Posterior cingulate gyrus (tissue), 11 donors: Measurements from ENCODE around the gene DIS3L2.

Source experiments
- DNase-seq, 10 donors: peaks; one replicate each; pipeline versions ENCODE4 v3.0.0 to v3.0.0-alpha.2; 2020 to 2021; ENCODE audit warnings: mixed read lengths in 3 of 10
- intact Hi-C: fragments of 100-400 bp; cut with DNase I; formaldehyde crosslinking; loops from one replicate; pipeline ENCODE4 v1.15.1; 2023

Gene DIS3L2

DNA sequence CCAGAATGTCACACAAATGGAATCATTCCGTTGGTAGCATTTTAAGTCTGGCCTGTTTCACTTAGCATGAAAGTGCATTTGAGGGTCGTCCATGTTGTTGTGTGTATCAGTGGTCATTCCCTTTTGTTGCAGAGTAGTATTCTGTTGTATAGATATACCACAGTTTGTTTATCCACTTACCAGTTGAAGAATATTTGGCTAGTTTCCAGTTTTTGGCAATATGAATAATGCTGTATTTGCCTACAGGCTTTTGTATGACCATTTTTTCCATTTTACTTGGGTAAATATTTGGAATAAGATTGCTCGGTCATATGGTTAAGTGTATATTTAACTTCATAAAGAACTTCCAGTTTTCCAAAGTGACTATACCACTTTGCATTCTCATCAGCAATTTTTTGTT is 317.0 kb downstream of the DIS3L2 start:
- intact Hi-C loops: no loop called here
- no peak for DNase-seq

DNA sequence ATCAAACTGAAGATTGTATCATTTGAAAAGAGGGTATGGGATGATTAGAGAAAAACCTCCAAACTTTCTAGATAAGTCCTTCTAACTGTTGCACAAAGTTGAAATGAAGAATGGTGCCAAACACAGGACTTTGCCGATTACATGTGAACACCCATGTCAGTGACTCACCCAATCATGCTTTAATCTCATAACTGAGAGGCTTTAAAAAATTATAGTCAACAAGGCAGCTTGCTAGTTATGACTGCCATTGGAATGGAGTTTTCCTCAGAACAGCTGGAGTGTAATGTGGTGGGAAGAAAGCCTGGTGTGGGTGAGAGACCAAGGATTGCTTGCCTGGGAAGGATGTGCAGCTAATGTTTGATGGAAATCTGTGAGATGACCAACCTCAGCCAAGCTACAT is 318.8 kb downstream of the DIS3L2 start:
- no peak for DNase-seq
- intact Hi-C loops: no loop called here

DNA sequence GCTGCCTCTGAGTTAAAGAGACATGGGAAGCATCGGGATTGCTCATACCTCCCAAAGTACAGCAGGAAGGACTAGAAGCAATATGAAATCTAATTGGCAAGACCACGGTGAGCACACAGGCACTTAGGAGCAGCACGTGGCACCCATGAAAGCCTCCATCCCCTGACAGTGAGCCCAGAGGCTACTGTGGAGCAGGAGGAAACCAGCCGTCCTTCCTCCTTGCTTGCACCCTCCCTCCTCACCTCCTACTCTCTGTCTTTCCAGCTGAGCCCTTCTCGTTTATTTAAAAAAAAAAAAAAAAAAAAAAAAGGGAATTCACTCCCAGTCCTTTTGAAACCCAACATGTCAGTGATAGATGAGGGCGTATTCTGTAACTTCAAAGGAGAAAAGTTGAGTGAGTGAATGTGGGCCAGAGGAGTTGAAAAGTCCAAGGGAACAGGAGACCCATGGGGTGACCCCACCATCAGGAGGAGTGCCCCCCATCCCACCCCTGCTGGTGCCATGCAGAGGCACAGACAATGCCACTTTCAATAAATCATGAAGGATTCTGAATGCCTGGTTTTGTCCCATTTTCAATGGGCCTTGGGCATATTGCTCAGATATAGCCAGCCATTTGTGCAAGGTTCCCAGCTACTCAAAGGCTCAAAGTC is 320.5 kb downstream of the DIS3L2 start:
- no peak for DNase-seq
- intact Hi-C loops: no loop called here

DNA sequence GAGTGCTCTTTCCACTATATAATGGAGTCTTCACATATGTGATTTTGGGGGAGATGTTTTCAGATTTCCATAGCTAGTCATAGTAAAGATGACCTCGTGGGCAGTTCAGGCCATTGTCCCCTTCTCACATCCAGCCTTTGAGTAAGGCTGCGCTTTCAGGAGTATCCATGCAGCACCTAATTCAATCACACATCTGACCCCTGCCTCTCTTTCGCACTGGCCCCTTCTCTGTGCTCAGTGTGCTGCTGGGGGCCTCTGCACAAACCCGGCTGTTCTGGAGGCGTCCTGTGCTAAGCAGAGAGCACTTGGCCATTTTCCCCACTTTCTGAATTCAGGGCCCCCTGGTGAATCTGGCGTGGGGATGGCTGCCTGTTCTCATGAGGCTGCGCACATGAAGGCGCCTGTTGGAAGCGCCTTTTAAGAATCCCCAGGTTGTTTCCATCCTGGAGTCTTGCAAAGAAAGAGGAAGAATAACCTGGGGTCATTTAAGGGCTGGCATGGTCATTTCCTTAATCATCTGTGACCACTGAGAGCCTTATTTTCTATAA is 321.1 kb downstream of the DIS3L2 start:
- intact Hi-C loops: no loop called here
- no peak for DNase-seq

DNA sequence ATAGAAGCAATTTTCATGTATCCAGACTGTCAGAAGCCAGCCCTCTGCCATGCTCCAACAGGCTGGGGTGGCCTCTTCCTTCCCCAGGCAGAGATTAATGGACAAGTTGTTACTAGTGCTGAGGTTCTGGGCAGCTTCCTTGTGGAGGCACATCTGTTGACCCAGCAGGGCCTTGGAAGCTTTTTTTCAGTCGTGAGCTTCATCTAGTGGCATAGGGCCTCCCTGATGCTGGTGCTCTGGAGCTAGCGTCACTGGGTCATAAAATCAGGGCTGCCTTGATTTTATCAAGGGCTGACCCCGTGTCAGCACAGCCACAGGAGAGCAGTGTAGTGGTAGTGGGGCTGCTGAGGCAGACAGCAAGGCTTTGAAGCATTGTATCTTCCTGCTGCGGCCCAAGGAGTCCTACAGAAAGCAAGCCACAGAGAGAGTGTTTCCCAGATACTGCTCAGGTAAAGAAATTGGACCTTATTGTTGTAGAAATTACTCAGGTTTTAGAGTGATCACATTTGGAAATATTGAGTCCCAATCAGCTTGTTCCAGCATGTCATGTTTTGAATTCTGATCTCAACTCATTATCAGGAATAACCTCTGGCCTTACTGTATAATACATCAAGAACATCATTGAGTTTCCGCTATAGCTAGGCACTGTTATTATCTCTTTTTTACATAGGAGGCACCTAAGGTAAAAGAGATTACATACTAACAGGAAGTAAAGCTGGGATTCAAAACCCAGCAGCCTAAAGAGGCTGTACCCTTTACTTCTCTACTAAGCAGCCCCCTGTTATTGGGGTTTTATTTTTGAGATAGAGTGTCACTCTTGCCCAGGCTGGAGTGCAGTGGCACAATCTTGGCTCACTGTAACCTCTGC is 324.7 kb downstream of the DIS3L2 start:
- intact Hi-C loops: no loop called here

DNA sequence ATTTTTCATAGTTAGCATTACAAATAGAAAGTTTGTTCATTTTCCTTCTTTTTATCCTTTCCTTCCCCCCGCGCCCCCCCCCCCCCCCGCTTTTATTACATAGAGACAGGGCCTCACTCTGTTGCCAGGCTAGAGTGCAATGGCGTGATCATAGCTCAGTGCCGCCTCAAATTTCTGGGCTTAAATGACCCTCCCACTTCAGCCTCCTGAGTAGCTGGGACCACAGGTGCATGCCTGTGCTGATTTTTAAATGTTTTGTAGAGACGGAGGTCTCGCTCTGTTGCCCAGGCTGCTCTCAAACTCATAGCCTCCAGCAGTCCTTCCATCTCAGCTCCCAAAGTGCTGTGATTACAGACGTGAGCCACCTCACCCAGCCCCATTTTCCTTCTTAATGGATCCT is 325.8 kb downstream of the DIS3L2 start:
- no peak for DNase-seq
- intact Hi-C loops: no loop called here

More for the DNA sequence above, 324.7 kb downstream of the DIS3L2 start:
- DNase-seq: no peak

DNA sequence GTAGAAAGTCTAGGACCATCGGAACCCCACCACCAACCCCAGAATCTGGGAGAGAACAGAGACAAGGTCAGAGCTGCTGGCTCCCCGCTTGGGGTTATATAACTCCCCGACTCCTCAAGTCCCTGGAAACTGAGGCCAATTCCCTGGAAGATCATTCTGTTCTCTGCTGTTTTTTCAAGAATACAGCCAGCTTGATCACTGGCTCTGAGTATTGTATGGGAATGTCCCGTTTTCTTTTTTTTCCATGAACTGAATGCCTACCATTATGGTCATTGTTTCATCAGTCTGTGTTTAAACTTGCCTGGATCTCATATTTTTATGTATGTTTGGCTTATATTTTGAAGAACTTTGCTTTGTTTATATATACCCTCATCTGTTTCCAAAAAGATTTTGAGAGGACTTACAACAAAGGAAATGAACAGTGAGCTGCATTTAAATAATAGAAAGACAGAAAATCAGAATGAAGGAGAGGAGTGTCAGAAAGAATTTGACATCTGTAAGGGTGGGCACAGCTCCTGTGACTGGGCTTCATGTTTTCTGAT is 327.0 kb downstream of the DIS3L2 start:
- intact Hi-C loops: no loop called here
- DNase-seq: peak in 1 of 10 donors; percentile 4

DNA sequence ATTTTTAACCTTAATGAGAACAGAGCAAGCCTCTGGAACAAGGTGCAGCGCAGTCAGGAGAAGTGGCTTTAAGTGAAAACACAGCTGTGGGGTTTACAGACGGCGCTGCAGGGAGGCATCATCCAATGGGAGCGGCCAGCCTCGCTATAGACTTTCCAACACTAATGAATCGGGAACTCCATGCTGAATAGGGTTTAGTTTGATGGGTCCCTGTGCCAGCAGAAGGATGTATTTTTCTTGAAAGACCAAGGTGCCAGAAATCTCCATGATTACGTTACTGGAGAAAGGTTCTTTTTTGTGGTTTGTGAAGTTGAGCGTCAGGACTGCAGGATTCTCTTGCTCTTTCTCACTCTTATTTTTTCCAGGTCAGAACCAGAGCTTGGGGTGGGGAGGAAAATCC is 329.2 kb downstream of the DIS3L2 start:
- intact Hi-C loops: no loop called here
- peak in 1 of 10 donors; percentile 0 for DNase-seq

DNA sequence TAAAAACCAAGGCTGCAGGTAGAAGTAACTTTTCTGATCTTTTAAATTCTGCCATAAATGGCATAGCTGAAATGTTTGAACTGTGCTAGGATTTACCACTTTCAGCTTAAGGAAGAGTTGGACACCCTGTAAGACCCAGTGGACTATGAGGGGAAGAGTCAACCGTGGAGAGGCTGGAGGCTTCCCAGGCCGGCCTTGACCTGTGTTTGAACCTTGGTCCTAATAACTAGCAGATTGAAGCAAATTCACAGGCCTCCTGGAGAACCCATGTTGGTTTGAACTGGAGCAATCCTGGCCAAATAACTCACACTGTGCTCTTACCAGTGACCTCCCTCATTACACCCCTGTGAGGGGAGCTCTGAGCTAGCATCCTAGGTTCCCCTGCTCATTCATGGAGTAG is 329.8 kb downstream of the DIS3L2 start:
- DNase-seq: peak in 1 of 10 donors; percentile 1
- intact Hi-C loops: no loop called here

DNA sequence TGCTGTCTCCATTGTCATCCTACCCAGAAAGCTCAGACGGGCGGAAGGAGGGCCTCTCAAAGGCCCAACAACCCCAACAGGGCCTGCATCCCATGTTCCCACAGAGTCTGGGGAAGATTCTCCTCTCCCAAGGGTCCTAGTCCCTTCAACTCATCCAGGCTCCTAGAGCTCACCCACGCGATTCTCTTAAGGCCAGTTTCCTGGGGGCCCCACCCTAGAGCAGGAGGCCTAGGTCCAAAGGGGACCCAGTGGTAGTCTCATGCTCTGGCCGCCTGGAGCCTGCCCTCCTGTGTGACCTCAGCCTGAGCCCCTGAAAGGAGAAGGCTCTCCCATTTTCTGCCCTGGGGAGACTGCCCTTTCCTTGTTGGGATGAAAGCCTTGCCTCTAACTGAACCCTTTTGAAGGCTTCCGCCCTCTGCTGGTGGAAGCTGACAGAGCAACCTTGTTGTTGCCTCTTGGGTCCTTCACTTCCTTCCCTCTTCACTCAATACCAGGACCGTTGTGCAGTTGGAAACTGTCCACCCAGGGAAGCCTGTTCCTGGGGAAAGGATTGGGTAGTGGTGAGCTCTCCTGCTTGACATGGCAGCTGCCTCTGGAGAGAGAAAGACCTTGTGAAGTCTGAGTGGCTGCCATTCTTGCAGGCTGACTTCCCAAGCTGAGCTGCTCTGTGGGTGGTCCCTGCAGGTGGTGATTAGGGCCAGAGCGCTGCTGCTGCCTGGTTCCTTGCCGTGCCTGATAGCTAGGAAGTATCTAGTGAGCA is 331.1 kb downstream of the DIS3L2 start:
- DNase-seq: peak in 5 of 10 donors; percentile 13 to 89 (median 40)

DNA sequence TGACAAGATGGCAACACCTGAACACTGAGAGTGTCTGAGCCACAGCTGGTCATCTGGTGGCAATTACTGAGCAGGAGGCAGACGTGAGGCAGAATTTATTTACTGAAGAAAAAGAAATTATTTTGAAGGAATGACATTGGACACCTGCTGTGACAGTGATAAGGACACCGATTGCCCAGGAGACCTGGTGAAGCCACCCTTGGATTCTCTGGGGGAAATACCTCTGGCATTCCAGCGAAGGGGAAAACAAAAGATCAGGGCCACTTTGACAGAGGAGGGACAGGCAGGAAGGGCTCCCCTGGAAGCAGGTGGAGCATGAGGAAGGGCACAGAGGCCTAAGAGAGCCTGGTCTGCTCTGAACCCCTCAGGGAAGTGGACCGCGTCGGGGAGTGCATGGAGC is 331.7 kb downstream of the DIS3L2 start:
- DNase-seq: no peak
- intact Hi-C loops: no loop called here

More for the DNA sequence above, 331.1 kb downstream of the DIS3L2 start:
- intact Hi-C loops: no loop called here

DNA sequence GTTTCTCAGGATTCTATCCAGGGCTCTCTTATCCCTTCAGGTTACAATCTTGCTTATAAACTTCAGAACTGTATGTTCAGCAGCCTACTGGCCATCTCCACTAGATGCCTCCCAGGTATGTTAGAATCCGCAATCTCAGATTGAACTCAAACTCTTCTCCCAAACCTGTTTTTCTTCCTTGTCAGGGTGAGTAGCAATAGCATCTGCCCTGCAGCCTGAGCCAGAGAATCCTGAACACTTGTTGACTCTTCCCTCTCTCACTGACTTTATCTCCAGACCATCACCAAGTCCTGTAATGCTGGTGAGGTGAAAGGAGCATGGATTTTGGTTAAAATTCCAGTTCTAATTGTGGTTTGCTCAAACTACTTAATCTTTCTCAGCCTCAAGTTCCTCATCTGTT is 334.5 kb downstream of the DIS3L2 start:
- intact Hi-C loops: no loop called here
- DNase-seq: no peak

DNA sequence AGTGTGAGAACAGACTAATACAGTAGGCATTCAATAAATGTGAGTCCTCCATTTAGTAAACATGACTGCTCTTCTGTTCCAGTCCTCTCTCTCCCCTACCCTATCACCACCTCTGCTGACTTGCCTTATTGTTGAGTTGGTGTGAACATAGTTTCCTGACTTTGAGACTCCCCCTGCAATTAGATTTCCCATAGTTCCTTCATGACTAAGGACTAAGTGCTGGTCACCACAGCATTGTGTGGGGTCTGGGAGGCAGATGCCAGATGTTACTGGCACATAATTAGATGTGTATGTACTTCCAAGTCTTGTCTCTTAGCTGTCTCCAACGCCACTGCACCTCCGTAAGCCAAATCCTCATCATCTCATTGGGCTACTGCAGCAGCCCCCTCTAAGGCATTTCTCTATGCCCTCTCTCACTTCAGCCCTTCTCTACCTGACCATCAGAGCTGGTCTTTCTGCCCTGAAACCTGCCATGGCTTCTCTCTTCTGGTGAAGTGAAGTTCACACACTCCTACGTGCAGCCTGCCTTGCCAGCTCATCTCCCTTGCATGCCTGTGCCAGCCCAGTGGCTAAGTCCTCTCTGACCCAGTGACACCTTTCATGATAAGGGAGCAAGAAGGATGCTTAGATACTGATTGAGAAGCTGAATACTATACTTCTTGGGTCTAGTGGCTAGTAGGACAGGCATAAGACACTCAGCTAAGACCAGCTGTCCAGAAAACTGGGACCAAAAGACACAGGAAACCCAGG is 335.4 kb downstream of the DIS3L2 start:
- DNase-seq: peak in 1 of 10 donors; percentile 0
- intact Hi-C loops: no loop called here

DNA sequence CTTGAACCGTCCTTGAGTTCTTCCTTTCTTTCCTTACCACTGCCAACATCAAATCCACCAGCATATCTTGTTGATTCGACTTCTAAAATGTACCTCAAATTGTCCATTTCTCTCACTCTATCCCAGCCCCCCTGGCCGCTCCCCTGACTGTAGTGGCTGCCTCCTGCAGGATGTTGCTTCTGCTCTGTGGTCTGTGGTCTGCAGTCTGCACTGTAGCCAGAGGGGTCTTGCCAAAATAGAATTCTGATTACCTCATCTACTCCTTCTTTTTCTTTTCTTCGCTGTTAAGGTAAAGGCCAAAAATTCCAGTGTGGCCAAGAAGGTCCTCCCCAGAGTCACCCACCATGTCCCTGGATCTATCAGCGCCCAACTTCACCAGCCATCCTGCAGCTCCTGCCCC is 337.6 kb downstream of the DIS3L2 start:
- intact Hi-C loops: no loop called here

DNA sequence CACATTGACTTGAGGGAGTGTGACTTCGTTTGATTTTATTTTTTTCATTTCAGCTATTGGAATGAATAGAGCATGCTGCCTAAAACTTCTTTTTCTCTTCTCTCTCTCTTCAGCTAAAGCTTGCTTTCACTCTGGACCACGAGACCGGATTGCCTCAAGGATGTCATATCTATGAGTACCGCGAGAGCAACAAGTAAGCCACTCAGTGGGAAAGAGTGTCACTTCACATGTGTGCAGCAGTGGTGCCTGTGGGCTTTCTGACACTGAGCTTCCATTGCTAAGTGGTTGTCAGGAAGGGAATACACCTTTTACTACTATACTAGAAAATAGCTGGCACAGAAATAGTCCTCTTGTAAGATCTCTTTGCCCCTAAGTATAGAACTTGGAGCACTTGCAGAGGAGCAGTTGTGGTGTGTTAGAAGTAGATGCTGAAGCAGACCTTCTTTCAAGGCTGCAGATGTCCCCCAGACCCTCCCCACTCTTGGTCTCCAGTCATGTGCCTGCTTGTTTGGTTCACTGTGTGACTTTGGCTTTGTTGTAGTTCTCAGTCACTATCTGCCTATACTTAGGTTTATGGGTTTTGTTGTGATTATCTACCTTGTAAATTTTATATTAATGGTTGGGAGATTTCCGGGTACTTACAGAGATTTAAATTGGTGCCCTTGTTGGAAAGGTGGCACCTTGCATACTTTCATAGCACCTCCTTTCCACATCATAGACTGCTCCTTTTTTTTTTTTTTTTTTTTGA is 338.6 kb downstream of the DIS3L2 start:
- intact Hi-C loops: no loop called here
- DNase-seq: no peak

More for the DNA sequence above, 337.6 kb downstream of the DIS3L2 start:
- peak in 1 of 10 donors; percentile 3 for DNase-seq

DNA sequence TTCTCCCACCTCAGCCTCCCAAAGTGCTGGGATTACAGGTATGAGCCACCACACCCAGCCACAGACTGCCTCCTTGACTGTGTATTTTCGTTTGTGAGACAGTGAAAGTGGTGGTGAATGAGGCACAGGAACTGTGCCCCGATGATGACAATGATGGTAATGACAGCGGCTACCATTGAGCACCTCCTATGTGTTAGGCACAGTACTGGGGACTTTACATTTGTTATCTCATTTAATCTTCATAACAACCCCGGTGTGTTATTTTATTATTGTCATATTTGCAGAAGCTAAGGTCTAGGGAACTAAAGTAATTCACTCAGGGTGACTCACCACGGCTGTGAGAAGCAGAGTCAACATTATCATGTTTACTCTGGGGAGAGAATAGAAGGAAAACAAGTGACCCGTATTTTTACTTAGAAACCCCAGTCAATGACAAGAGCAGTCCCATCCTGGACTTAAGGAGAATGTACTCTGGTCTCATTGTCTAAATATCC is 339.4 kb downstream of the DIS3L2 start:
- DNase-seq: no peak
- intact Hi-C loops: no loop called here

DNA sequence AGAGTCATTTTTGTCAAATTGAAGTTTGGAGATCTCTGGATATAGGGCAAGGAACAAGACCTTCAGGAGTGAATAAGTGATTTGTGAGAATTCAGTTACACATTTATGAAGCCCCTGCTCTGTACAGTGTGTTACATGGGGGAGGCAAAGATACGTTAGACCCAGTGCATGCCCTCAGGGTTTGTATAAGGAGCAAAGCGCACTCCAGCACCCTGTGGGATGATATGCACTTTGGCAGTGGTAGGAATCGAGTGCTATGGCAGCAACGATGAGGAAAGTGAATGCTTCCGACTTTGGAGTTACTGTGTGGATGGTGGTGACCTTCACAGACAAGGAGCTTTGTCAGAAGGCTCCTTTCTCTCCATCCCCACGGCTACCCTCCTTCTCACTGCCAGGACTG is 342.7 kb downstream of the DIS3L2 start:
- intact Hi-C loops: no loop called here
- DNase-seq: no peak

DNA sequence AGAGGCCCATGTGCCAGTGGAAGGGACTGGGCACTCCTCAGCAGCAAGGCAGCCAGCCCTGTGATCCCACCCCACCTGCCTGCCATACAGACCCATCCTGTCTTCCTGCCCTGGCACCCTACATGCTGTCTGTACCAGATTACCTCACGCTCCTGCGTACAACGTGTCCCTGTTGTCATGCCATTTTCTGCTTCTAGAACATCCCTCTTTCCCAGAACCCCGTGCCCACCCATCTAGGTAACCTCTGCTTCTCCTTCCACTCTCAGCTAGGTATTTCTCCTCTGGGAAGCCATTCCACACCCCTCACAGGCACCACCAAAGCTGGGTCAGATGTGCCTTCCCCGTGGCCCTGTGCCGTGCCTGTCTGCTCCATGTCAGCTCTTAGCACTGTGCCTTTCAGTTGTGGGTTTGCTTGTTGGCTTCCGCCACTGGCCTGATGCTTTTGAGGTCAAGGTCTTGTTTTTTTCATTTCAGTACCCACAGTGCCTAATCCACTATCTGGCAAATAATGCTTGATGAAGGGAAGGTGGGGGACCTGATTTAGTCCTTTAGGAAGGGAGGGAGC is 345.3 kb downstream of the DIS3L2 start:
- intact Hi-C loops: no loop called here
- DNase-seq: no peak

DNA sequence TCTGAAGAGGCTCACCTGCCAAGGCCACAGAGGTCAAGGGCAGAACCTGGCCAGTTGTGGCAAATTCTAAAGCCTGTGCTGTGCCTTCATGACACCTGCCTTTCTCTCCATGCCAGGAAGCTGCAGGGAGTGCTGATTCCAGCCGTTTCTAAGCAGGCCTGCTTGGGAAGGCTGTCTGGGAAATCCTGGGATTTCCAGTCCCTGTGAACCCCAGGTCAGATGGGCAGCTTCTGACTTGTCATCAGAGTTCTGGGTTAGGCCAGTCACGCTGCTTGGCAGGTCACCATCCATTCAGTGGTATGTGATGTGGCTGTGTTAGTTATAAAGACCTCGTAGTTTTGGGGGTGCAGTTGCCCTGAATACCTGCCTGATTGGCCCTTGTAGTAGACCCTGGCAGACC is 346.3 kb downstream of the DIS3L2 start:
- intact Hi-C loops: no loop called here
- DNase-seq: no peak
